HG02943 (cell line): Measurements from ENCODE around the gene EPN2.
A peak's percentile ranks its signal among the peaks of the same experiment; 100 is the strongest.

ENCODE experiments used
- ATAC-seq: cut with Tn5 transposase; IDR thresholded peaks from one replicate; pipeline ENCODE4 v1.9.1; 2021; ENCODE audit warnings: mild to moderate bottlenecking, low read depth, moderate library complexity; ENCODE audit not compliant: unreplicated experiment

EPN2 gene

GRCh38 chr17:19290066-19290705 is 53.0 kb downstream of the EPN2 start:
- ATAC-seq = no peak

- no peak for ATAC-seq
Measured at GRCh38 chr17:19291646-19292376, 54.6 kb downstream of the EPN2 start.

GRCh38 chr17:19292377-19292711 is 55.2 kb downstream of the EPN2 start:
- ATAC-seq = no peak

GRCh38 chr17:19294443-19294842 is 57.3 kb downstream of the EPN2 start:
- ATAC-seq = no peak

- no peak for ATAC-seq
Measured at GRCh38 chr17:19295473-19296135, 58.4 kb downstream of the EPN2 start.

- no peak for ATAC-seq
Measured at GRCh38 chr17:19296786-19297778, 59.9 kb downstream of the EPN2 start.

- ATAC-seq = no peak
Measured at GRCh38 chr17:19298569-19299213, 61.5 kb downstream of the EPN2 start.

- ATAC-seq = no peak
Measured at GRCh38 chr17:19299214-19299747, 62.1 kb downstream of the EPN2 start.

GRCh38 chr17:19299866-19300265 is 62.7 kb downstream of the EPN2 start:
- no peak for ATAC-seq

GRCh38 chr17:19301274-19301951 is 64.2 kb downstream of the EPN2 start:
- ATAC-seq = no peak

GRCh38 chr17:19301973-19302372 is 64.8 kb downstream of the EPN2 start:
- ATAC-seq = no peak

- ATAC-seq = no peak
Measured at GRCh38 chr17:19302791-19303331, 65.7 kb downstream of the EPN2 start.

- ATAC-seq = no peak
Measured at GRCh38 chr17:19303367-19303776, 66.2 kb downstream of the EPN2 start.

GRCh38 chr17:19304209-19304608 is 67.0 kb downstream of the EPN2 start:
- no peak for ATAC-seq

- ATAC-seq = no peak
Measured at GRCh38 chr17:19304751-19305150, 67.6 kb downstream of the EPN2 start.

- no peak for ATAC-seq
Measured at GRCh38 chr17:19305256-19305655, 68.1 kb downstream of the EPN2 start.

- ATAC-seq = no peak
Measured at GRCh38 chr17:19305761-19306159, 68.6 kb downstream of the EPN2 start.

GRCh38 chr17:19306160-19307111 is 69.3 kb downstream of the EPN2 start:
- ATAC-seq = peak; percentile 73
